Stimulated activated CD4-positive, alpha-beta T cell treated with anti-CD3 and anti-CD28 coated beads, Interleukin-4, amount 100 ng/mL, for 1 hour (primary cell): Measurements from ENCODE around the gene PGM2L1.
"Not testable (repeated sequence)": the region's sequence is repeated elsewhere in the genome, so short reads cannot be mapped to it uniquely, and the experiment has no call there.

Experiments
- DNase-seq: peaks from one replicate; pipeline ENCODE4 v3.0.0-alpha.2; 2020

PGM2L1 gene

DNA sequence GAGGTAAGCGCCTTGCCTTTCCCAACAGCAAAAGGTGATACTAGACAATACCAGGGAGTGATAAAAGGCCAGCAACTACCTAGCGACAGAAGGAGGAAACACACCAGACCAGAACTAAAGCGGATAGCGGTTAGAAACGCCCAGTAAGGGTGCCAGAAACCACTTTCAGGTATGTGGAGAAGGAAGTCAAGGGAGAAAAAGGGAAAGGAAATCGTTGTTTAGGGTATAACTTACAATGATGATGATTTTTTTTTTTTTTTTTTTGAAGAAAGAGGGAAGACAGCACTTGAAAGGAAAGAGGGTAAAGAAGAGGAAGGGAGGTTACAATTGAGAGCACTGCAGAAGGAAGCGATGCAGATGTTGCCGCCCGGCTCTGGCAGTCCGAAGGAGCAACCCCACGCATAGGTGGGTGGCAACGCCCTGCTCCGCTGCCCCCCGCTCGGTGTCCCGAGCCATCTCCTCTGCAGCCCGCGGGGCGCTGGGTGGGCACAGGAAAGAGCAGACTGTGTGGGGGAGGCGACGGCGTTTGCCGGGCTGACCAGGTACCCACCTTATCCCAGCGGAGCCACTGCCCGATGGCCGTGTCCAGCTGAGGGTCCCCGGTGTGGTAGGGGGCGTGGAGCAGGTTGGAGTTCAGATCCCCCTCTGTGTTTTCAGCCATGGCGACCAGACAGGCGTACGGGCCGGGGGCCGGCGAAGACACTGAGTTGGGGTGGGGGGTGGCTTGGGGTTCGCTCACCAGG is 561 bp downstream of the PGM2L1 start:
- peak; percentile 22 for DNase-seq

GRCh38 chr11:74392256-74392655 is 6.0 kb downstream of the PGM2L1 start:
- DNase-seq = no peak

GRCh38 chr11:74391193-74391592 is 7.0 kb downstream of the PGM2L1 start:
- no peak for DNase-seq

DNA sequence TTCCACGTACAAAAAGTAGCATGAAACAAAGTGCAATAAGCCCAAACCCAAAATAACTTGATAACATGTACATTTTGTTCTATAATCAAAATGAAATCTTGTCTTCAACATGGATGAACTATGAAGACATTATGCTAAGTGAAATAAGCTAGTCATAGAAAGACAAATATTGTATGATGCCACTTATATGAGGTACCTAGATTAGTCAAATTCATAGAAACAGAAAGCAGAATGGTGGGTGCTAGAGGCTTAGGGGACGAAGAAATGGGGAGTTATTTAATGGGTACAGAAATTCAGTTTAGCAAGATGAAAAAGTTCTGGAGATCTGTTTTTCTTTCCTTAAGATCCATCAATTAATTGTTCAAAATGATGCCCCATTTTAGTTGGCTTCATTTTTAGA is 7.5 kb downstream of the PGM2L1 start:
- DNase-seq = no peak

- peak; percentile 50 for DNase-seq
Observed at GRCh38 chr11:74388678-74389327, 9.4 kb downstream of the PGM2L1 start.

GRCh38 chr11:74384641-74385040 is 13.6 kb downstream of the PGM2L1 start:
- no peak for DNase-seq

DNA sequence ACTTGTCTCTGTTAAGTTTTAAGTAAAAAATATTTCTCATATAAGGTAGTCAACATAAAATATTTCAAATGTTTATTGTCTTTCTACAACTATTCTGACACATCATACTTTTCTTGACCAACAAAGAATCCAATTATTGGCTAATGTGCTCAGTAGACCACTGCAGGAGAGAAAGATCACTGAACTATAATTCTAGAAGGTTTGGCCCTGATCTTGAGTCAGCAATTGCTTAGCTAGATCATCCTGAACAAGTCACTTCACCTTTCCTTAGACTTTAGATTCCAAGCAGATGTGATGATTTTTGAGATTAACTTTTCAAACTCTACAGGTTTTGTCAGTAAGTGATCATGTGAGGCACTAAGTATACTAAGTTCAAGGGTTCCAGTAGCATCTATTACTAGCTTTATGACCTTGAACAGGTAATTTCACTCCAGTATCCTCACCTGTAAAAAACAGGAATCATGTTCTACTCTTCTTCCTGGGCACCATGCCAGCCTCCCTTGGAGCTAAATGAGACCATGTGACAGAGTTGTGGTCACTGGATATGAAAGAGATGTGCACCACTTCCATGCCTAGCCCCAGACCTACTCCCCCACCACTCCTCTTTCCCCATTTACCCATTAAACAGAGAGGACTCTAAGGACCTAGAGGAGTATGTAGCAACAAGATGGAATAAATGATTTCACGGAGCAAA is 17.3 kb downstream of the PGM2L1 start:
- no peak for DNase-seq

GRCh38 chr11:74377689-74378088 is 20.5 kb downstream of the PGM2L1 start:
- no peak for DNase-seq

DNA sequence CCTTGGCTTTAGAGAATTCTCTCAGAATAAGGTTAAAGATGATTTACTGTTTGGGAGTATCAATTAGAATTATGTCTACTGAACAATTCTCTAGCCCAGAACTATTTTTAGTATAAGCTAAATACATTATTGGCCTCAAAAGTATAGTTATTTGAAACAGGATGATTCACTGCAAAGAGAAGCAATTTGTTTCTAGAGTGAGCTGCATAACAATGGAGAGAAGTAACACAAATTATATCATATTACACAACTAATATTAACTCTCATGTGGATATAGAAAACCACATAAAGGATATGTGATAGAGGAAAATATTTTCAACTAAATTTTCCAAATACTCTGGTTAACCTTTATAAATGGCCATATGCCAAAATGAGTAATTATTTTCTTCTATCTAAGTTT is 24.9 kb downstream of the PGM2L1 start:
- DNase-seq = no peak

GRCh38 chr11:74371269-74372052 is 26.8 kb downstream of the PGM2L1 start:
- DNase-seq = no peak

GRCh38 chr11:74370123-74370522 is 28.1 kb downstream of the PGM2L1 start:
- DNase-seq = no peak

DNA sequence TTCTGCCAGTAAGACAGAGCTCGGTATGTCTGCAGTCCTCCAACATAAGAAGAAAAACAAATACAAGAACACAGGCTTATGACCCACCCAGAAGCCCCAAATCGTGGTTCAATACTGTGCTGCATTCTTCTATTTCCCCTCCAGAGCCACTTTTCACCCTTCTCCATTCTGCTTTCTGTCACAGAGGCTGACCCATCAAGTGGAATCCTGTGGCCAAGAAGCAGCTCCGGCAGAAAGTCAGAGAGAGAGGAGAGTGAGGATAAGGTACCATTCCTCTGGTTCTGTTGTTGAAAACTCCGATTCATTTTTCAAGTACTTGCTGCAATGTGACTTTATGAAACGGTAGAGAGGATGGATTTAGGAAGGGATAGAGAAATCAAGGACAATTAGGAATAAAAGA is 30.4 kb downstream of the PGM2L1 start:
- DNase-seq = no peak

GRCh38 chr11:74366576-74366975 is 31.7 kb downstream of the PGM2L1 start:
- no peak for DNase-seq

DNA sequence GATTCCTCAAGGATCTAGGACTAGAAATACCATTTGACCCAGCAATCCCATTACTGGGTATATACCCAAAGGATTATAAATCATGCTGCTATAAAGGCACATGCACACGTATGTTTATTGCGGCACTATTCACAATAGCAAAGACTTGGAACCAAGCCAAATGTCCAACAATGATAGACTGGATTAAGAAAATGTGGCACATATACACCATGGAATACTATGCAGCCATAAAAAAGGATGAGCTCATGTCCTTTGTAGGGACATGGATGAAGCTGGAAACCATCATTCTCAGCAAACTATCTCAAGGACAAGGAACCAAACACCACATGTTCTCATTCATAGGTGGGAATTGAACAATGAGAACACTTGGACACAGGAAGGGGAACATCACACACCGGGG is 32.4 kb downstream of the PGM2L1 start:
- DNase-seq = not testable (repeated sequence)

DNA sequence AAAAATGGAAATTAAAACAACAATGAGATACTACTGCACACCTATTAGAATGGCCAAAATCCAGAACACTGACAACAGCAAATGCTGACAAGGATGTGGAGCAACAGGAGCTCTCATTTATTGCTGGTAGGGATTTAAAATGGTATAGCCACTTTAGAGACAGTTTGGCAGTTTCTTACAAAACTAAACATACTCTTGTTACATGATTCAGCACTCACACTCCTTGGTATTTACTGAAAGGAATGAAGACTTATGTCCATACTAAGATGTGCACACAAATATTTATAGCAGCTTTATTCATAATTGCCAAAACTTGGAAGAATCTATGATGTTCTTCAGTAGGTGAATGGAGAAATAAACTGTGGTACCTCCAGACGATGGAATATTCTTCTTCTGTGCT is 40.8 kb downstream of the PGM2L1 start:
- no peak for DNase-seq

DNA sequence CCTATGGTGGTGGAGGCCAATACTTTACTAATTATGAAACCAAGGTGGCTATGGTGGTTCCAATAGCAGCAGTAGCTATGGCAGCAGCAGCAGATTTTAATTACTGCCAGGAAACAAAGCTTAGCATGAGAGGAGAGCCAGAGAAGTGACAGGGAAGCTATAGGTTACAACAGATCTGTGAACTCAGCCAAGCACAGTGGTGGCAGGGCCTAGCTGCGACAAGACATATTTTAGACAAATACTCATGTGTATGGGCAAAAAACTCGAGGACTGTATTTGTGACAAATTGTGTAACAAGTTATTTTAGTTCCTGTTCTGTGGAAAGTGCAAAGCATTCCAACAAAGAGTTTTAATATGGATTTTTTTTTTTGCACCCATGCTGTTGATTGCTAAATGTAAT is 42.6 kb downstream of the PGM2L1 start:
- DNase-seq = no peak

GRCh38 chr11:74354036-74354435 is 44.2 kb downstream of the PGM2L1 start:
- no peak for DNase-seq

DNA sequence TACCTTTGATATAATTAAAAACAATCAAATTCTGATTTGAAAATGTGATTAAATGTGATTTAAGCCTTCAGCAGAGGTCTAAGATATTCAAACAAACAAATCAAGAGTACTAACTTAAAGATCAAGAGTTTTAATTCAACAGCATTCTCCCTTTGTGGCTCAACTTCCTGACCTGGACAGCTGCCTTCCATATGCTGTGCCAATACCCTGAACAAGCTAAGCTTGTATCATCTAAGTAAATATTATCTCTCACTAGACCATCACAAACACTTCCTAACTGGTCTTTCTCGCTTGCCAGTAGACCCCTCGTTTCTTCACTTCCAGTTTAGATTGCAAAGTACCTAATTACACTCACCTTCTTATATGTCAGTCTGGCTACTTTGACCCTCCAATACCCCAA is 50.9 kb downstream of the PGM2L1 start:
- no peak for DNase-seq

GRCh38 chr11:74345420-74345819 is 52.8 kb downstream of the PGM2L1 start:
- DNase-seq = no peak

- DNase-seq = no peak
Observed at GRCh38 chr11:74341921-74342320, 56.3 kb downstream of the PGM2L1 start.

GRCh38 chr11:74339619-74340018 is 58.6 kb downstream of the PGM2L1 start:
- DNase-seq = no peak

GRCh38 chr11:74338963-74339362 is 59.3 kb downstream of the PGM2L1 start:
- no peak for DNase-seq

- DNase-seq = no peak
Observed at GRCh38 chr11:74333193-74333592, 65.0 kb downstream of the PGM2L1 start.
